Pancreas (tissue), 10 donors: ENCODE measurements around the gene KDM4C. TPM values are rescaled to one million over a fixed set of nuclear protein-coding genes. Genes with fewer than 3 reads are reported as not detected.

Experiments used
- ATAC-seq, 4 donors: fragments of 200-7000 bp; cut with Tn5 transposase; one replicate each; pipeline versions ENCODE4 v1.8.0 to v1.9.1; 2020; ENCODE audit warnings: mild to moderate bottlenecking in 4 of 4, moderate library complexity in 4 of 4
- DNase-seq, 6 donors: peaks; one replicate each; pipeline ENCODE4 v3.0.0-alpha.2; 2020
- FAIRE-seq: peaks from 2 replicates; lab custom pipeline; 2012; peaks lifted over from hg19 to GRCh38; lab: Jason Lieb, UNC
- H3K27ac ChIP-seq, 4 donors: fragments of 200-600 bp; sonication (generic); 1 replicate in 3 of 4; 2 replicates in 1 of 4; pipeline versions ENCODE4 v1.5.0 to v1.8.0; 2020
- H3K27me3 ChIP-seq, 4 donors: fragments of 200-600 bp; one replicate each; pipeline ENCODE4 v1.8.0; 2021
- H3K36me3 ChIP-seq, 3 donors: fragments of 200-600 bp; sonication (generic) in 1 of 3; one replicate each; pipeline versions ENCODE4 v1.5.0 to v1.8.0; 2020 to 2021
- H3K4me1 ChIP-seq, 3 donors: fragments of 200-600 bp; one replicate each; pipeline ENCODE4 v1.8.0; 2021
- H3K4me3 ChIP-seq, 4 donors: fragments of 200-600 bp; sonication (generic) in 2 of 4; one replicate each; pipeline versions ENCODE4 v1.5.0 to v1.8.0; 2020 to 2021
- H3K9me3 ChIP-seq, 4 donors: fragments of 200-600 bp; one replicate each; pipeline ENCODE4 v1.8.0; 2021
- WGBS, 2 donors: extraction: QIAGEN DNeasy Blood & Tissue Kit; methylation state at CpG; one replicate each; pipeline ENCODE4 v1.1.7; 2013; 5-methylcytosine and 5-hydroxymethylcytosine counted together
- intact Hi-C, 3 donors: fragments of 100-400 bp; cut with DNase I; formaldehyde crosslinking; loops; one replicate each; pipeline versions ENCODE4 v1.11.1 to v1.14.2; 2022
- polyA plus RNA-seq, 2 donors: library from polyadenylated mRNA; stranded (reverse); fragments of 200-250 nt; gene quantifications; one replicate each; pipeline ENCODE4 v1.2.3, GENCODE V29; 2013
- total RNA-seq, 6 donors: library from RNA; stranded (reverse); fragmentation: NEBNext Ultra II Directional in 4 of 6; extraction: Animal tissue kit (Norgen Biotek cat#: 25700) in 4 of 6; gene quantifications; one replicate each; pipeline versions ENCODE4 v1.2.1 to v1.2.4, GENCODE V29; 2021 to 2023
- TF ChIP-seq, protein P1 (sequence below), 4 donors: fragments of 200-600 bp; sonication (generic) in 3 of 4; IDR thresholded peaks; one replicate each; pipeline versions ENCODE4 v1.5.0 to v1.8.0; 2021; ENCODE audit warnings: antibody characterized with exemption in 4 of 4
- donor health status: healthy with polysubstance abuse.
- donor health status: DM: no; HTN: no; CAD: no; lungs with moderate emphysema.
- donor health status: DM: no; HTN: no; CAD: no.
- donor health status: control.
- donor health status: control.
- donor health status: Bipolar disorder and iron deficiency.
- donor health status: DM: yes; HTN: yes; CAD: no.
- donor health status: DM: no; HTN: no; CAD: no.
- donor health status: DM: no; HTN: no; CAD: no.
- donor health status: DM: yes; HTN: yes; CAD: no.

The KDM4C gene
- total and polyA plus RNA-seq, 8 donors, result 10.5 to 30.8 (median 19.7) TPM

DNA sequence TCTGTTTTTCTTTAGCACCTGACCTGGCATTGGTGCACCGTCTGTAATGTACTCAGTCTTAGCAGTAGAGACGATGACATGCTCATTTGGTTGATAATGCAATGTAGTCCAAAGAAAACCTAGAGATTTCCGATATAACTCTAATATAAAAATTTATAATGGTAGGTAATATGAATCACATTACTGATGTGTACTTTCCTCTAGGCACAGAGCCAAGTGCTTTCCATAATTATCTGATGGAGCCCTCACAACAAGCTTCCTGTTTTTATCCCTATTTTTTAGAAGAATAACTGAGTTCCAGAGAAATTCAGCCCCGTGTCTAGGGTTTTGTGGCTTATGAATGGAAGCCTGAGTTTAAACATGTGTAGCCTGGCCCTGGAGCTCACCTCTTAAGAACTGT lies 53.7 kb downstream of the KDM4C start:
- 85% methylated on average over 4 of the region's 4 CpGs for WGBS, 2 donors
- FAIRE-seq, result no peak
- H3K27me3 ChIP-seq, result no peaks in the 10 kb centered on the region
- intact Hi-C loops, result no loop called here
- DNase-seq, result no peak
- no peak overlapping the region for H3K27ac ChIP-seq
- TF ChIP-seq, protein P1, sequence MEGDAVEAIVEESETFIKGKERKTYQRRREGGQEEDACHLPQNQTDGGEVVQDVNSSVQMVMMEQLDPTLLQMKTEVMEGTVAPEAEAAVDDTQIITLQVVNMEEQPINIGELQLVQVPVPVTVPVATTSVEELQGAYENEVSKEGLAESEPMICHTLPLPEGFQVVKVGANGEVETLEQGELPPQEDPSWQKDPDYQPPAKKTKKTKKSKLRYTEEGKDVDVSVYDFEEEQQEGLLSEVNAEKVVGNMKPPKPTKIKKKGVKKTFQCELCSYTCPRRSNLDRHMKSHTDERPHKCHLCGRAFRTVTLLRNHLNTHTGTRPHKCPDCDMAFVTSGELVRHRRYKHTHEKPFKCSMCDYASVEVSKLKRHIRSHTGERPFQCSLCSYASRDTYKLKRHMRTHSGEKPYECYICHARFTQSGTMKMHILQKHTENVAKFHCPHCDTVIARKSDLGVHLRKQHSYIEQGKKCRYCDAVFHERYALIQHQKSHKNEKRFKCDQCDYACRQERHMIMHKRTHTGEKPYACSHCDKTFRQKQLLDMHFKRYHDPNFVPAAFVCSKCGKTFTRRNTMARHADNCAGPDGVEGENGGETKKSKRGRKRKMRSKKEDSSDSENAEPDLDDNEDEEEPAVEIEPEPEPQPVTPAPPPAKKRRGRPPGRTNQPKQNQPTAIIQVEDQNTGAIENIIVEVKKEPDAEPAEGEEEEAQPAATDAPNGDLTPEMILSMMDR (IDR thresholded peaks at IDR 0.05), result no peak
- ATAC-seq, result peak in 1 of 4 donors; percentile 25
- no peak overlapping the region for H3K4me3 ChIP-seq
- H3K4me1 ChIP-seq, result peaks cover 0 to 3% (median 0%) of the 10 kb centered on the region in 3 donors
- no peaks in the 10 kb centered on the region for H3K9me3 ChIP-seq
- H3K36me3 ChIP-seq, result peaks cover 0 to 2% (median 0%) of the 10 kb centered on the region in 3 donors

DNA sequence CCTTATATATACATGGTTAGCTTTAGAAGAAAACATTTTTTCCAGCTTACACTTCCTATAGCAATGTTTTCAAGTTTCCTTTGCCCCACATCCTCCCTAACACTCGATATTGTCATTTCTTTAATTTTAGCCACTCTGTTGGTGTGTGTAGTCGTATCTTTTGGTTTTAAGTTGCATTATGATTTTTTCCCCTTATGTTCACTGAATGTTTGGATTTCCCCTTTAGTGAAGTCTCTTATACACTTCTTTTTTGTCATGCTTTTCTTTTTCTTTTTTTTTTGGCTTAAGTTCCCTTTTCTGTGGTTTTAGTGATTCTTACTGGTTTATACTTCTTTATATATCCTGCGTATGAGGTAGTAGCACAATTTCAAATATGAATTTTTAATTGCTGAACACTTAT lies 58.8 kb downstream of the KDM4C start:
- Histone ChIP-seq H3K27me3 (no peaks in the 10 kb centered on the region), H3K36me3 (no peaks in the 10 kb centered on the region)

DNA sequence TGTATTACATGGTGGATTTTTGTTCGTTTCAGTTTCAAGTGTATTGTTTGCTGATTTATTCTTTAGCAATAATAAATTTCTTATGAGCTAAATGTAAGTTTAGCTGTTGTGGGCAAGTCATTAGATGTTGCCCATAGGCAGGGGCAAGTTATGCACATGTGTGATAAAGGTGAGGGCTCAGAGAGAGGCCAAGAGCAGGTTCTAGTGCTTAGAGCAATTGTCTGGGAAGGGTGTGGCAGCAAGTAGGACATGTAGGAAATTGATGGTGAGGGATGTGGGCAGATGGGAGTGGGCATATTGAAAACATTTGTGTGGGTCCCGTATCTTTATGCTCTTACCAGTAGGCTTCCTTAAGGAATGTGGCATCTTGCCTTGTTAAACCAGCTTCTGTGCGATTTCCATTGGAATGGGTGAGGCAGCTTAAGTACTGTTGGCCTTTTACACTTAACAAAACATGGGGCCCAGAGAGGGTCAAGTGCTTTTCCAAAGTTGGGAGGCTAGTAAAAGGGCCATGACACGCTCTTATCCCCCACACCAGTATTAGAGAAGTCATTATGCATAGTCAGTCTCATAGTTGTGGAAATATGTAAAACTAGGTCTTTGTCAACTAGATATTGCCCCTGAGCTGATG lies 60.6 kb downstream of the KDM4C start:
- H3K9me3 ChIP-seq, result no peaks in the 10 kb centered on the region
- no peaks in the 10 kb centered on the region for H3K36me3 ChIP-seq
- H3K4me3 ChIP-seq, result no peak overlapping the region
- no peaks in the 10 kb centered on the region for H3K4me1 ChIP-seq
- TF ChIP-seq, protein P1 (IDR thresholded peaks at IDR 0.05), result no peak
- FAIRE-seq, result no peak
- intact Hi-C loops, result no loop called here
- no peak overlapping the region for H3K27ac ChIP-seq
- H3K27me3 ChIP-seq, result no peaks in the 10 kb centered on the region
- 89 to 93% methylated on average over 4 of the region's 4 CpGs for WGBS, 2 donors
- no peak for ATAC-seq
- no peak for DNase-seq

More for the DNA sequence above, 58.8 kb downstream of the KDM4C start:
- FAIRE-seq (no peak), ATAC-seq (no peak), DNase-seq (no peak)
- Histone ChIP-seq H3K27ac (no peak overlapping the region), H3K4me1 (peaks cover 0 to under 1% (median 0%) of the 10 kb centered on the region in 3 donors), H3K9me3 (no peaks in the 10 kb centered on the region), H3K4me3 (no peak overlapping the region)
- WGBS, 2 donors, result 91 to 97% methylated on average over 3 of the region's 3 CpGs
- TF ChIP-seq, protein P1 (IDR thresholded peaks at IDR 0.05), result no peak
- intact Hi-C loops, result no loop called here

DNA sequence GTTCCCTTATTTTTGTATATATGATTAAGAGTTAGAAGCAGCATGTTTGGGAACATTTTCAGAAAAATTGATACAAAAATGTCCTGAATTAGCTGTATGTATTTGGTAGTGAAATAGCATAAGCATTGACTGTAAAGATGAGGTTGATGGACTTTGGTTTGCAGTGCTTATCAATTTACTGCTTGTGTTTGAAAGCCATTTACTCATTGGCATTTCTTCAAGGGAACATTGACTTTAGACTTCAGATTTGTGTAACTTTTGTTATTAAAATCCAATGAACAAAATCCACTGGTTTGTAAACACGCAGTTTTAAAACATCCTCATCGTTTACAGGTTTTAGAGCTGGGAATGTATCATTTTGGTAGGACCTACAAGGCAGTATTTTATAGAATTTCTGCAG lies 61.3 kb downstream of the KDM4C start:
- intact Hi-C loops, result no loop called here
- DNase-seq, result no peak
- ATAC-seq, result no peak
- H3K27ac ChIP-seq, result no peak overlapping the region
- WGBS, 2 donors, result 28 to 45% methylated on average over 2 of the region's 2 CpGs
- H3K27me3 ChIP-seq, result no peaks in the 10 kb centered on the region
- H3K9me3 ChIP-seq, result no peaks in the 10 kb centered on the region
- H3K4me3 ChIP-seq, result no peak overlapping the region
- FAIRE-seq, result peak; percentile 32
- TF ChIP-seq, protein P1 (IDR thresholded peaks at IDR 0.05), result no peak
- H3K4me1 ChIP-seq, result no peaks in the 10 kb centered on the region
- H3K36me3 ChIP-seq, result no peaks in the 10 kb centered on the region

DNA sequence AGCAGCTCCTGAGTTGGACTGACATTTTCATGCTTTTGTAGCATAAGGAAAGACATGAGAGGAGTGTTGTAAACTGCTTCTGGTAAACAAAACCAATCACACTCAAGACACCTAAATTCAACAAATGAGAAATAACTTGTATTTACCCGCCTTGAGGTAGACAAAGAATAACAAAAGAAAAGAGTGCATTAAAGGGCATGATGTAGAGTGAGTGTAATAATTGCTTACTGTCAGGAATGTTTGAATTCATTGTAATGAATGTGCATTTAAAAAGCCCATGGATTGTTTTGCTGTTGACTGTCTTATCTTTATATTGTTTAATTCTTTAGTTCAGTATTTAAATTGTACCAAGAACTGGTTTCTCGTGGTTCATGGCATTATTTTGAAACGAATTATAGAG lies 61.8 kb downstream of the KDM4C start:
- H3K27me3 ChIP-seq, result no peaks in the 10 kb centered on the region
- no peak overlapping the region for H3K4me3 ChIP-seq
- ATAC-seq (no peak), FAIRE-seq (no peak), DNase-seq (no peak)
- intact Hi-C loops, result no loop called here
- H3K27ac ChIP-seq, result no peak overlapping the region
- H3K4me1 ChIP-seq, result no peaks in the 10 kb centered on the region
- TF ChIP-seq, protein P1 (IDR thresholded peaks at IDR 0.05), result no peak
- 78 to 85% methylated on average over 3 of the region's 3 CpGs for WGBS, 2 donors
- H3K9me3 ChIP-seq, result no peaks in the 10 kb centered on the region
- no peaks in the 10 kb centered on the region for H3K36me3 ChIP-seq
